Loucy (cell line): Measurements from ENCODE around the gene THEM4.

Experiments used
- EZH2phosphoT487 ChIP-seq: fragments of 200-600 bp; IDR thresholded peaks from 2 replicates; pipeline ENCODE4 v1.6.1; 2018; ENCODE audit warnings: antibody characterized with exemption, mild to moderate bottlenecking, moderate library complexity, borderline replicate concordance
- TF ChIP-seq, protein P1 (sequence below): fragments of 200-600 bp; sonication (generic); conservative IDR thresholded peaks from 2 replicates; pipeline ENCODE4 v1.5.1; 2014; ENCODE audit warnings: mild to moderate bottlenecking, antibody characterized with exemption, low read length

DNA sequence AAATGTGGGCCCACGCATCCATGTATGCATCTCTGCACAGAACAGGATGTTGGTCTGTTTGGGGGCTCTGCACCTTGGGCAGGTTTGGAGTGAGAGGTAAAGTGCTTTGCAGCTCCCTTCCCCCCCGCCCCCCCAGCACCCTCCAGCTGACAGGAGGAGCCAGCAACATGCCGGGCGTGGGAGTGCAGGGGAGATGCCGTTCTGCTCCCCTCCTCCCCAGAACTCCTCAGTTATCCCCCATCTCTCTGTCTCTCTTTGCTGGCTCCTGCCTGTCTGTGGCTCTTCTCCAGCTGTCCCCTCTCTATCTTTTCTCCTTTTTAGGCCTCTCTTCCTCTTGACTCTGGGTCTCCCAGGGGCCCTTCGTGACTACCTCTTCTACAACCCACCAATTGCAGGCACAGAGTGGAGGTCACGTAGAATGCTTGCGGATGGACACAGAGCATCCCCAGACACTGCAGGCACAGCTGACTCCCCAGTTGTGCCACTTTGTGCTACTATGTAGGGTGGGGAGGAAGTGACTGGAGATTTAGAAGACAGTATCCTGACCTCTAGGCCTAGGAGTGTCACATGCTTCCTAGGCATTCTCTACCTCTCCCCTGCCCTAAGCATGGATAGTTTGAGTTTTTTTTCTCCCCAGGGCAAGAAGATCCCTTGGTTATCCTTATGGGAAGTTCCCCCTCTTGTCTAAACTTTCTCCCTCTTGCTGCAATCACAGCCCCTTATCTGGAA lies 76.0 kb downstream of the THEM4 start:
- TF ChIP-seq, protein P1, sequence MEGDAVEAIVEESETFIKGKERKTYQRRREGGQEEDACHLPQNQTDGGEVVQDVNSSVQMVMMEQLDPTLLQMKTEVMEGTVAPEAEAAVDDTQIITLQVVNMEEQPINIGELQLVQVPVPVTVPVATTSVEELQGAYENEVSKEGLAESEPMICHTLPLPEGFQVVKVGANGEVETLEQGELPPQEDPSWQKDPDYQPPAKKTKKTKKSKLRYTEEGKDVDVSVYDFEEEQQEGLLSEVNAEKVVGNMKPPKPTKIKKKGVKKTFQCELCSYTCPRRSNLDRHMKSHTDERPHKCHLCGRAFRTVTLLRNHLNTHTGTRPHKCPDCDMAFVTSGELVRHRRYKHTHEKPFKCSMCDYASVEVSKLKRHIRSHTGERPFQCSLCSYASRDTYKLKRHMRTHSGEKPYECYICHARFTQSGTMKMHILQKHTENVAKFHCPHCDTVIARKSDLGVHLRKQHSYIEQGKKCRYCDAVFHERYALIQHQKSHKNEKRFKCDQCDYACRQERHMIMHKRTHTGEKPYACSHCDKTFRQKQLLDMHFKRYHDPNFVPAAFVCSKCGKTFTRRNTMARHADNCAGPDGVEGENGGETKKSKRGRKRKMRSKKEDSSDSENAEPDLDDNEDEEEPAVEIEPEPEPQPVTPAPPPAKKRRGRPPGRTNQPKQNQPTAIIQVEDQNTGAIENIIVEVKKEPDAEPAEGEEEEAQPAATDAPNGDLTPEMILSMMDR = no peak
- TF ChIP-seq EZH2phosphoT487 = no peak
